HepG2 (cell line): ENCODE measurements around the gene B4GALT5. TPM values are rescaled to one million over a fixed set of nuclear protein-coding genes. Genes with fewer than 3 reads are reported as not detected.

Experiments
- AHR ChIP-seq: IDR thresholded peaks from 2 replicates; pipeline ENCODE4 v1.6.1; 2018; ENCODE audit warnings: missing genetic modification reagents, missing compliant biosample characterization
- ARHGAP35 ChIP-seq: sonication (generic); formaldehyde crosslinking; IDR thresholded peaks from 2 replicates; pipeline ENCODE4 v1.9.0; 2022; ENCODE audit warnings: mild to moderate bottlenecking, inconsistent platforms, moderate library complexity, missing genetic modification reagents, borderline replicate concordance
- CCDC6 ChIP-seq: sonication (generic); formaldehyde crosslinking; IDR thresholded peaks from 2 replicates; pipeline ENCODE4 v1.8.1; 2022; ENCODE audit warnings: mild to moderate bottlenecking, missing genetic modification reagents, moderate library complexity
- CENPX ChIP-seq: sonication (generic); formaldehyde crosslinking; IDR thresholded peaks from 2 replicates; pipeline ENCODE4 v1.9.0; 2021; ENCODE audit warnings: mild to moderate bottlenecking, missing genetic modification reagents, moderate library complexity
- HDAC2 ChIP-seq: sonication (generic); formaldehyde crosslinking; IDR thresholded peaks from 2 replicates; pipeline ENCODE4 v1.4.0; 2020; ENCODE audit warnings: missing genetic modification reagents
- MYC ChIP-seq: sonication (generic); formaldehyde crosslinking; IDR thresholded peaks from 2 replicates; pipeline ENCODE4 v1.9.0; 2021; ENCODE audit warnings: missing genetic modification reagents, borderline replicate concordance
- PRPF4 ChIP-seq: fragments of 200-400 bp; formaldehyde crosslinking; IDR thresholded peaks from 2 replicates; pipeline ENCODE4 v1.6.1; 2016; ENCODE audit warnings: low read length, low read depth; ENCODE audit not compliant: poor library complexity, severe bottlenecking
- ZNF317 ChIP-seq: sonication (generic); formaldehyde crosslinking; IDR thresholded peaks from 2 replicates; pipeline ENCODE4 v1.5.0; 2020; ENCODE audit warnings: mild to moderate bottlenecking, missing genetic modification reagents
- ZNF567 ChIP-seq: sonication (generic); formaldehyde crosslinking; IDR thresholded peaks from 2 replicates; pipeline ENCODE4 v1.8.1; 2023; ENCODE audit warnings: mild to moderate bottlenecking, missing genetic modification reagents, borderline replicate concordance
- ZNF773 ChIP-seq: sonication (generic); formaldehyde crosslinking; IDR thresholded peaks from 2 replicates; pipeline ENCODE4 v1.4.0; 2020; ENCODE audit warnings: missing genetic modification reagents, borderline replicate concordance
- ZNF883 ChIP-seq: sonication (generic); formaldehyde crosslinking; IDR thresholded peaks from 2 replicates; pipeline ENCODE4 v1.5.1; 2020; ENCODE audit warnings: mild to moderate bottlenecking, missing genetic modification reagents; ENCODE audit errors: not compliant biosample characterization
- polyA plus RNA-seq, 8 experiments: library from polyadenylated mRNA; depleted of rRNA in 3 of 8; stranded (reverse) in 7 of 8; unstranded in 1 of 8; fragments of >200 nt; fragmentation: Illumina TruSeq in 4 of 8; extraction: Trizol in 4 of 8; gene quantifications; 2 replicates each; pipeline versions ENCODE4 v1.2.1 to v1.2.3, GENCODE V29; 2011 to 2016; ENCODE audit warnings: low read depth in 4 of 8, missing spikeins in 1 of 8, mixed read lengths in 1 of 8; ENCODE audit not compliant: insufficient read depth in 1 of 8
- total RNA-seq, 5 experiments: library from RNA; depleted of rRNA; stranded (reverse); fragments of >200 nt; fragmentation: Illumina TruSeq; extraction: Trizol; gene quantifications; 2 replicates each; pipeline ENCODE4 v1.2.3, GENCODE V29; 2016; ENCODE audit warnings: low read depth in 1 of 5
- TF ChIP-seq, protein P1 (sequence below): sonication (generic); formaldehyde crosslinking; conservative IDR thresholded peaks from 2 replicates; pipeline ENCODE4 v1.4.0; 2020; ENCODE audit warnings: mild to moderate bottlenecking, missing genetic modification reagents, moderate library complexity
- TF ChIP-seq, protein P2 (sequence below): sonication (generic); formaldehyde crosslinking; IDR thresholded peaks from 2 replicates; pipeline ENCODE4 v1.4.0; 2020; ENCODE audit warnings: missing genetic modification reagents
- TF ChIP-seq, protein P3 (sequence below): sonication (generic); formaldehyde crosslinking; IDR thresholded peaks from 2 replicates; pipeline ENCODE4 v1.8.0; 2022; ENCODE audit warnings: missing genetic modification reagents, low read depth, mild to moderate bottlenecking, borderline replicate concordance
- TF ChIP-seq, protein P4 (sequence below): IDR thresholded peaks from 2 replicates; pipeline ENCODE4 v1.6.1; 2016; ENCODE audit warnings: low read depth
- TF ChIP-seq, protein P5 (sequence below): sonication (generic); formaldehyde crosslinking; IDR thresholded peaks from 2 replicates; pipeline ENCODE4 v1.8.0; 2022; ENCODE audit warnings: missing genetic modification reagents, mild to moderate bottlenecking, borderline replicate concordance
- TF ChIP-seq, protein P6 (sequence below): sonication (generic); formaldehyde crosslinking; IDR thresholded peaks from 2 replicates; pipeline ENCODE4 v1.5.0; 2020; ENCODE audit warnings: mild to moderate bottlenecking, missing genetic modification reagents

Gene B4GALT5
- total and polyA plus RNA-seq, 2 of the 13 experiments (the other 11 are each of a cell fraction or from before 2014, with no cell fraction given): 27.3 to 30.9 TPM

DNA sequence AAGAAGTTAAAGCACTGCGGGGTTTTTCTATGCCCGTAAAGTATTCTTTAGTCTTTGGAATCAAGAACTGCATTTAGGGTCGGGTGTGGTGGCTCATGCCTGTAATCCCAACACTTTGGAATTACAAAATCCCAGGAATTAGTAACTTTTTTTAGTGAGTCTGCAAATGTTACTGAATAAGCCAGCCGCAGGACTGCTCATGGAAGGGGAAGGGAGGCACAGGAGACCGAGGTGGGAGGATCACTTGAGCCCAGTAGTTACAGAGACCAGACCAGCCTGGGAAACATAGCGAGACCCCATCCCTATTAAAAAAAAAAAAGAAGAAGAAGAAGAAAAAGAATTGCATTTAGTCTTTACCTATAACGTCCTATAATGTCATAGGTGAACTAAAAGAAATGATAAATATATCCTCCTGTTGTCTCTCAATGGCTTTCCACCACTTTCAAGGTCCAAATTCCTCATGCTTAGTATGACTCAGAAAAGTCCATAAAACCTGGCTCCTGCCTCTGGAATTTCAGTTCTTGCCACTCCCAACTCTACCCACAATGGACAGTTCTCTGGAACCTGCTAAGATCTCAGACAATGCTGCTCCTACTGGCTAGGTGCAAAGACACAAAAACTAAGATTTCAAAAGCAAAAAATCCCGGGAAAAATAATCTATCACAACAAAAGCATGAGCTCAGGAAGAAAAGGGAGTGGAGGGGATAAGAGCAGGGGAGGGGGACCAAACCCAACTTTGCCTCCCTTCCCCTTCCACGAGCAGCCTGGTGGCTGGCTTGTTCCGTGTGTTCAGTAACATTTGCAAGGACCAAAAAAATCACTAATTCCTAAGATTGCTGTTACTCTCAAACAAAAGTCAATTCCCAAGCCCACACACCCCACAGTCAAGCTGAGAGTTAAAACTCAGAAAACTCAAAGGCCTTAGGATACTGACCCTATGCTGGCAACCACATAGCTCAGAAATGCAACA is 39.0 kb downstream of the B4GALT5 start (continued):
- TF ChIP-seq ZNF883 (CRISPR knock-in tag) (no peak), ARHGAP35 (CRISPR knock-in tag) (no peak), MYC (CRISPR knock-in tag) (no peak), CENPX (CRISPR knock-in tag) (no peak), ZNF317 (CRISPR knock-in tag) (no peak), CCDC6 (CRISPR knock-in tag) (no peak), AHR (CRISPR knock-in tag) (no peak), ZNF773 (CRISPR knock-in tag) (no peak), ZNF567 (CRISPR knock-in tag) (peak; percentile 70), HDAC2 (peak; percentile 77), PRPF4 (no peak)
- TF ChIP-seq, protein P1, sequence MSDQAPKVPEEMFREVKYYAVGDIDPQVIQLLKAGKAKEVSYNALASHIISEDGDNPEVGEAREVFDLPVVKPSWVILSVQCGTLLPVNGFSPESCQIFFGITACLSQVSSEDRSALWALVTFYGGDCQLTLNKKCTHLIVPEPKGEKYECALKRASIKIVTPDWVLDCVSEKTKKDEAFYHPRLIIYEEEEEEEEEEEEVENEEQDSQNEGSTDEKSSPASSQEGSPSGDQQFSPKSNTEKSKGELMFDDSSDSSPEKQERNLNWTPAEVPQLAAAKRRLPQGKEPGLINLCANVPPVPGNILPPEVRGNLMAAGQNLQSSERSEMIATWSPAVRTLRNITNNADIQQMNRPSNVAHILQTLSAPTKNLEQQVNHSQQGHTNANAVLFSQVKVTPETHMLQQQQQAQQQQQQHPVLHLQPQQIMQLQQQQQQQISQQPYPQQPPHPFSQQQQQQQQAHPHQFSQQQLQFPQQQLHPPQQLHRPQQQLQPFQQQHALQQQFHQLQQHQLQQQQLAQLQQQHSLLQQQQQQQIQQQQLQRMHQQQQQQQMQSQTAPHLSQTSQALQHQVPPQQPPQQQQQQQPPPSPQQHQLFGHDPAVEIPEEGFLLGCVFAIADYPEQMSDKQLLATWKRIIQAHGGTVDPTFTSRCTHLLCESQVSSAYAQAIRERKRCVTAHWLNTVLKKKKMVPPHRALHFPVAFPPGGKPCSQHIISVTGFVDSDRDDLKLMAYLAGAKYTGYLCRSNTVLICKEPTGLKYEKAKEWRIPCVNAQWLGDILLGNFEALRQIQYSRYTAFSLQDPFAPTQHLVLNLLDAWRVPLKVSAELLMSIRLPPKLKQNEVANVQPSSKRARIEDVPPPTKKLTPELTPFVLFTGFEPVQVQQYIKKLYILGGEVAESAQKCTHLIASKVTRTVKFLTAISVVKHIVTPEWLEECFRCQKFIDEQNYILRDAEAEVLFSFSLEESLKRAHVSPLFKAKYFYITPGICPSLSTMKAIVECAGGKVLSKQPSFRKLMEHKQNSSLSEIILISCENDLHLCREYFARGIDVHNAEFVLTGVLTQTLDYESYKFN (CRISPR knock-in tag): peak; percentile 79
- TF ChIP-seq, protein P2, sequence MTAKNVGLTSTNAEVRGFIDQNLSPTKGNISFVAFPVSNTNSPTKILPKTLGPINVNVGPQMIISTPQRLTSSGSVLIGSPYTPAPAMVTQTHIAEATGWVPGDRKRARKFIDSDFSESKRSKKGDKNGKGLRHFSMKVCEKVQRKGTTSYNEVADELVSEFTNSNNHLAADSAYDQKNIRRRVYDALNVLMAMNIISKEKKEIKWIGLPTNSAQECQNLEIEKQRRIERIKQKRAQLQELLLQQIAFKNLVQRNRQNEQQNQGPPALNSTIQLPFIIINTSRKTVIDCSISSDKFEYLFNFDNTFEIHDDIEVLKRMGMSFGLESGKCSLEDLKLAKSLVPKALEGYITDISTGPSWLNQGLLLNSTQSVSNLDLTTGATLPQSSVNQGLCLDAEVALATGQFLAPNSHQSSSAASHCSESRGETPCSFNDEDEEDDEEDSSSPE (CRISPR knock-in tag): peak; percentile 35
- TF ChIP-seq, protein P3, sequence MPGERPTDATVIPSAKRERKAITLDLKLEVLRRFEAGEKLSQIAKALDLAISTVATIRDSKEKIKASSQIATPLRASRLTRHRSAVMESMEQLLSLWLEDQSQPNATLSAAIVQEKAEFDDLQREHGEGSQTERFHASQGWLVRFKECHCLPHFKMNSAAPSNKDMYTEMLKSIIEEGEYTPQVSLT (CRISPR knock-in tag): no peak
- TF ChIP-seq, protein P4, sequence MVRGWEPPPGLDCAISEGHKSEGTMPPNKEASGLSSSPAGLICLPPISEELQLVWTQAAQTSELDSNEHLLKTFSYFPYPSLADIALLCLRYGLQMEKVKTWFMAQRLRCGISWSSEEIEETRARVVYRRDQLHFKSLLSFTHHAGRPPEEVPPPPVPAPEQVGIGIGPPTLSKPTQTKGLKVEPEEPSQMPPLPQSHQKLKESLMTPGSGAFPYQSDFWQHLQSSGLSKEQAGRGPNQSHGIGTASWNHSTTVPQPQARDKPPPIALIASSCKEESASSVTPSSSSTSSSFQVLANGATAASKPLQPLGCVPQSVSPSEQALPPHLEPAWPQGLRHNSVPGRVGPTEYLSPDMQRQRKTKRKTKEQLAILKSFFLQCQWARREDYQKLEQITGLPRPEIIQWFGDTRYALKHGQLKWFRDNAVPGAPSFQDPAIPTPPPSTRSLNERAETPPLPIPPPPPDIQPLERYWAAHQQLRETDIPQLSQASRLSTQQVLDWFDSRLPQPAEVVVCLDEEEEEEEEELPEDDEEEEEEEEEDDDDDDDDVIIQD: peak; percentile 96
- TF ChIP-seq, protein P5, sequence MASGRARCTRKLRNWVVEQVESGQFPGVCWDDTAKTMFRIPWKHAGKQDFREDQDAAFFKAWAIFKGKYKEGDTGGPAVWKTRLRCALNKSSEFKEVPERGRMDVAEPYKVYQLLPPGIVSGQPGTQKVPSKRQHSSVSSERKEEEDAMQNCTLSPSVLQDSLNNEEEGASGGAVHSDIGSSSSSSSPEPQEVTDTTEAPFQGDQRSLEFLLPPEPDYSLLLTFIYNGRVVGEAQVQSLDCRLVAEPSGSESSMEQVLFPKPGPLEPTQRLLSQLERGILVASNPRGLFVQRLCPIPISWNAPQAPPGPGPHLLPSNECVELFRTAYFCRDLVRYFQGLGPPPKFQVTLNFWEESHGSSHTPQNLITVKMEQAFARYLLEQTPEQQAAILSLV (CRISPR knock-in tag): no peak
- TF ChIP-seq, protein P6, sequence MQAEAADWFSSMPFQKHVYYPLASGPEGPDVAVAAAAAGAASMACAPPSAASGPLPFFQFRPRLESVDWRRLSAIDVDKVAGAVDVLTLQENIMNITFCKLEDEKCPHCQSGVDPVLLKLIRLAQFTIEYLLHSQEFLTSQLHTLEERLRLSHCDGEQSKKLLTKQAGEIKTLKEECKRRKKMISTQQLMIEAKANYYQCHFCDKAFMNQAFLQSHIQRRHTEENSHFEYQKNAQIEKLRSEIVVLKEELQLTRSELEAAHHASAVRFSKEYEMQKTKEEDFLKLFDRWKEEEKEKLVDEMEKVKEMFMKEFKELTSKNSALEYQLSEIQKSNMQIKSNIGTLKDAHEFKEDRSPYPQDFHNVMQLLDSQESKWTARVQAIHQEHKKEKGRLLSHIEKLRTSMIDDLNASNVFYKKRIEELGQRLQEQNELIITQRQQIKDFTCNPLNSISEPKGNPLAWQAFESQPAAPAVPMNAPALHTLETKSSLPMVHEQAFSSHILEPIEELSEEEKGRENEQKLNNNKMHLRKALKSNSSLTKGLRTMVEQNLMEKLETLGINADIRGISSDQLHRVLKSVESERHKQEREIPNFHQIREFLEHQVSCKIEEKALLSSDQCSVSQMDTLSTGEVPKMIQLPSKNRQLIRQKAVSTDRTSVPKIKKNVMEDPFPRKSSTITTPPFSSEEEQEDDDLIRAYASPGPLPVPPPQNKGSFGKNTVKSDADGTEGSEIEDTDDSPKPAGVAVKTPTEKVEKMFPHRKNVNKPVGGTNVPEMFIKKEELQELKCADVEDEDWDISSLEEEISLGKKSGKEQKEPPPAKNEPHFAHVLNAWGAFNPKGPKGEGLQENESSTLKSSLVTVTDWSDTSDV (CRISPR knock-in tag): no peak
